GM23338 (cell line): ENCODE results near the gene MIB2. TPM values are rescaled to one million over a fixed set of nuclear protein-coding genes. Genes with fewer than 3 reads are reported as not detected.

Experiments
- ATAC-seq: fragments of 200-7000 bp; cut with Tn5 transposase; 3 replicates; pipeline ENCODE4 v1.9.1; 2020
- DNase-seq: peaks from one replicate; pipeline ENCODE4 v3.0.0-alpha.2; 2015; ENCODE audit warnings: low spot score
- H2AFZ ChIP-seq: fragments of 200-600 bp; sonication (generic); 2 replicates; pipeline ENCODE4 v1.8.0; 2016; ENCODE audit warnings: antibody characterized with exemption, mild to moderate bottlenecking, moderate library complexity
- H3F3A ChIP-seq: fragments of 200-600 bp; sonication (generic); replicated peaks from 2 replicates; pipeline ENCODE4 v1.8.0; 2017; ENCODE audit warnings: antibody characterized with exemption, mixed run types, low read depth
- H3K27ac ChIP-seq: fragments of 200-600 bp; sonication (generic); 2 replicates; pipeline ENCODE4 v1.6.1; 2016; ENCODE audit warnings: low read depth
- H3K27me3 ChIP-seq: fragments of 200-600 bp; sonication (generic); 2 replicates; pipeline ENCODE4 v1.8.0; 2016; ENCODE audit warnings: mild to moderate bottlenecking, mixed run types, moderate library complexity; ENCODE audit not compliant: insufficient read depth
- H3K36me3 ChIP-seq: fragments of 200-600 bp; sonication (generic); 2 replicates; pipeline ENCODE4 v1.8.0; 2016; ENCODE audit warnings: mild to moderate bottlenecking; ENCODE audit not compliant: insufficient read depth
- H3K4me1 ChIP-seq: fragments of 200-600 bp; sonication (generic); 2 replicates; pipeline ENCODE4 v1.8.0; 2016; ENCODE audit warnings: mild to moderate bottlenecking, moderate library complexity; ENCODE audit not compliant: insufficient read depth
- H3K4me2 ChIP-seq: fragments of 200-600 bp; sonication (generic); 2 replicates; pipeline ENCODE4 v1.7.1; 2017; ENCODE audit warnings: mixed run types
- H3K4me3 ChIP-seq: fragments of 200-600 bp; sonication (generic); 2 replicates; pipeline ENCODE4 v1.6.1; 2016; ENCODE audit warnings: mixed run types
- H3K79me2 ChIP-seq: fragments of 200-600 bp; sonication (generic); replicated peaks from 2 replicates; pipeline ENCODE4 v1.8.0; 2017; ENCODE audit warnings: mild to moderate bottlenecking; ENCODE audit not compliant: insufficient read depth
- H3K9me2 ChIP-seq: fragments of 200-600 bp; sonication (generic); 2 replicates; pipeline ENCODE4 v1.8.0; 2017; ENCODE audit not compliant: insufficient read depth
- H4K20me1 ChIP-seq: fragments of 200-600 bp; sonication (generic); replicated peaks from 2 replicates; pipeline ENCODE4 v1.8.0; 2017; ENCODE audit warnings: mild to moderate bottlenecking; ENCODE audit not compliant: insufficient read depth
- H3K27ac Mint-ChIP-seq: 2 replicates; pipeline ENCODE4 v1.8.0; 2020; ENCODE audit warnings: inconsistent platforms, mild to moderate bottlenecking, moderate library complexity, mixed read lengths
- H3K27me3 Mint-ChIP-seq: 3 replicates; pipeline ENCODE4 v1.8.0; 2022; ENCODE audit warnings: low read depth, mild to moderate bottlenecking, moderate library complexity, mixed read lengths, inconsistent platforms; ENCODE audit not compliant: insufficient read depth, poor library complexity
- H3K36me3 Mint-ChIP-seq: 3 replicates; pipeline ENCODE4 v1.8.0; 2021; ENCODE audit warnings: low read depth, mild to moderate bottlenecking, inconsistent platforms, moderate library complexity, mixed read lengths
- H3K4me1 Mint-ChIP-seq: 3 replicates; pipeline ENCODE4 v1.8.0; 2020; ENCODE audit warnings: mild to moderate bottlenecking, inconsistent platforms, mixed read lengths
- H3K4me3 Mint-ChIP-seq: 3 replicates; pipeline ENCODE4 v1.8.0; 2021; ENCODE audit warnings: moderate library complexity, mild to moderate bottlenecking, inconsistent platforms, mixed read lengths
- H3K9me3 Mint-ChIP-seq: 3 replicates; pipeline ENCODE4 v1.8.0; 2020; ENCODE audit warnings: moderate library complexity, mild to moderate bottlenecking, inconsistent platforms, mixed read lengths
- EZH2phosphoT487 ChIP-seq: fragments of 200-600 bp; sonication (generic); IDR thresholded peaks from one replicate; pipeline ENCODE4 v1.8.1; 2018; ENCODE audit warnings: antibody characterized with exemption; ENCODE audit not compliant: unreplicated experiment
- POLR2AphosphoS5 ChIP-seq: IDR thresholded peaks from 2 replicates; pipeline ENCODE4 v1.6.1; 2016; ENCODE audit warnings: antibody characterized with exemption, low read depth
- polyA plus RNA-seq: library from polyadenylated mRNA; unstranded; fragments of >200 nt; fragmentation: Nextera tagmentation; extraction: Ambion mirVana; gene quantifications from 2 replicates; pipeline ENCODE4 v1.2.1, GENCODE V29; 2016
- total RNA-seq: library from RNA; depleted of rRNA; stranded (reverse); fragments of >200 nt; shearing (Covaris generic); gene quantifications from 2 replicates; pipeline ENCODE4 v1.2.3, GENCODE V29; 2014
- TF ChIP-seq, protein P1 (sequence below), 2 experiments: fragments of 200-600 bp in 1 of 2; sonication (generic) in 1 of 2; conservative IDR thresholded peaks; 2 replicates each; pipeline versions ENCODE4 v1.5.1 to v1.6.1; 2016 to 2017; ENCODE audit warnings: antibody characterized with exemption in 2 of 2, low read depth in 2 of 2, mild to moderate bottlenecking in 2 of 2, moderate library complexity in 1 of 2
- TF ChIP-seq, protein P2 (sequence below): IDR thresholded peaks from one replicate; pipeline ENCODE4 v1.6.1; 2018; ENCODE audit warnings: antibody characterized with exemption; ENCODE audit not compliant: unreplicated experiment
- TF ChIP-seq, protein P3 (sequence below): fragments of 250-450 bp; sonication (Bioruptor Pico); IDR thresholded peaks from 2 replicates; pipeline ENCODE4 v1.5.0; 2020; ENCODE audit warnings: mild to moderate bottlenecking, moderate library complexity

Gene MIB2
- total and polyA plus RNA-seq, 2 experiments from 2014 or later: 82.6 to 104 TPM

DNA sequence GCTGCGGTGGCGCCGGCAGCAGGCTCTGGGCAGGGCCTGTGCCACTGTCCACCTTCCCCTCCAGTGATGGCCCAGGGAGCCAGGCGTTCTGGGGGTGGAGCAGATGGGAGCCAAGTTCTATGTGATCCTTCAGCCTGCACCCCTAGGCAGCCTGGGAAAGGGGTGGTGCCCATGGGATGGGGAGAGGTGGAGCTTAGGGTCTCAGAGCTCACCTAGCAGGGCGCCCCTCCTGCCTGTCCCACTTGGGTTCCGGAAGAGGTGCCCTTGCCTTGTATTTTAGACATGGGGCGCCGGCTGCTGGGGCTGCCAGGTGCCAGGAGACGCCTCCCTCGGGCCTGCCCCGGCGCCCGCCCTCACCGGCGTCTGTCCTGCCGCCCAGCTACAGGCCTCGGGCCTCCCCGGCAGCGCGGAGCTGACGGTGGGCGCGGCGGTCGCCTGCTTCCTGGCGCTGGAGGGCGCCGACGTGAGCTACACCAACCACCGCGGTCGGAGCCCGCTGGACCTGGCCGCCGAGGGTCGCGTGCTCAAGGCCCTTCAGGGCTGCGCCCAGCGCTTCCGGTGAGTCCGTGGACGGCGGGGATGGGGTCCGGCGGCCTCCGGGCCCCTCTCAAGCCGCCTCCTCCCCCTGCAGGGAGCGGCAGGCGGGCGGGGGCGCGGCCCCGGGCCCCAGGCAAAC is 13.6 kb downstream of the MIB2 start:
- Histone ChIP-seq H3K27me3 (peaks cover 19% of the 10 kb centered on the region), H2AFZ (no peak overlapping the region), H3K36me3 (no peaks in the 10 kb centered on the region), H3K4me2 (peak overlapping the region; percentile 77), H3K79me2 (no peaks in the 10 kb centered on the region), H3F3A (0 out of 2 replicates have a peak, but pooled peaks cover 3% of the 10 kb centered on the region), H3K27ac (no peak overlapping the region), H3K4me1 (no peaks in the 10 kb centered on the region), H3K4me3 (peak overlapping the region; percentile 66), H3K9me2 (no peaks in the 10 kb centered on the region), H4K20me1 (no peaks in the 10 kb centered on the region)
- peak; percentile 38 for ATAC-seq
- Mint-ChIP-seq H3K36me3 (no peaks in the 10 kb centered on the region), H3K4me1 (no peaks in the 10 kb centered on the region), H3K4me3 (peak overlapping the region; percentile 56), H3K9me3 (no peaks in the 10 kb centered on the region; the same call in 2 of the 3 replicates), H3K27ac (no peak overlapping the region), H3K27me3 (peaks cover 18% of the 10 kb centered on the region)
- TF ChIP-seq EZH2phosphoT487 (no peak), POLR2AphosphoS5 (peak; percentile 74)
- TF ChIP-seq, protein P1, sequence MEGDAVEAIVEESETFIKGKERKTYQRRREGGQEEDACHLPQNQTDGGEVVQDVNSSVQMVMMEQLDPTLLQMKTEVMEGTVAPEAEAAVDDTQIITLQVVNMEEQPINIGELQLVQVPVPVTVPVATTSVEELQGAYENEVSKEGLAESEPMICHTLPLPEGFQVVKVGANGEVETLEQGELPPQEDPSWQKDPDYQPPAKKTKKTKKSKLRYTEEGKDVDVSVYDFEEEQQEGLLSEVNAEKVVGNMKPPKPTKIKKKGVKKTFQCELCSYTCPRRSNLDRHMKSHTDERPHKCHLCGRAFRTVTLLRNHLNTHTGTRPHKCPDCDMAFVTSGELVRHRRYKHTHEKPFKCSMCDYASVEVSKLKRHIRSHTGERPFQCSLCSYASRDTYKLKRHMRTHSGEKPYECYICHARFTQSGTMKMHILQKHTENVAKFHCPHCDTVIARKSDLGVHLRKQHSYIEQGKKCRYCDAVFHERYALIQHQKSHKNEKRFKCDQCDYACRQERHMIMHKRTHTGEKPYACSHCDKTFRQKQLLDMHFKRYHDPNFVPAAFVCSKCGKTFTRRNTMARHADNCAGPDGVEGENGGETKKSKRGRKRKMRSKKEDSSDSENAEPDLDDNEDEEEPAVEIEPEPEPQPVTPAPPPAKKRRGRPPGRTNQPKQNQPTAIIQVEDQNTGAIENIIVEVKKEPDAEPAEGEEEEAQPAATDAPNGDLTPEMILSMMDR (conservative IDR thresholded peaks at IDR 0.05; ENCODE audit: low read depth in 2 of 2): peak in 1 of 2 experiments; percentile 8; a peak in 1 of 4 replicates
- TF ChIP-seq, protein P2, sequence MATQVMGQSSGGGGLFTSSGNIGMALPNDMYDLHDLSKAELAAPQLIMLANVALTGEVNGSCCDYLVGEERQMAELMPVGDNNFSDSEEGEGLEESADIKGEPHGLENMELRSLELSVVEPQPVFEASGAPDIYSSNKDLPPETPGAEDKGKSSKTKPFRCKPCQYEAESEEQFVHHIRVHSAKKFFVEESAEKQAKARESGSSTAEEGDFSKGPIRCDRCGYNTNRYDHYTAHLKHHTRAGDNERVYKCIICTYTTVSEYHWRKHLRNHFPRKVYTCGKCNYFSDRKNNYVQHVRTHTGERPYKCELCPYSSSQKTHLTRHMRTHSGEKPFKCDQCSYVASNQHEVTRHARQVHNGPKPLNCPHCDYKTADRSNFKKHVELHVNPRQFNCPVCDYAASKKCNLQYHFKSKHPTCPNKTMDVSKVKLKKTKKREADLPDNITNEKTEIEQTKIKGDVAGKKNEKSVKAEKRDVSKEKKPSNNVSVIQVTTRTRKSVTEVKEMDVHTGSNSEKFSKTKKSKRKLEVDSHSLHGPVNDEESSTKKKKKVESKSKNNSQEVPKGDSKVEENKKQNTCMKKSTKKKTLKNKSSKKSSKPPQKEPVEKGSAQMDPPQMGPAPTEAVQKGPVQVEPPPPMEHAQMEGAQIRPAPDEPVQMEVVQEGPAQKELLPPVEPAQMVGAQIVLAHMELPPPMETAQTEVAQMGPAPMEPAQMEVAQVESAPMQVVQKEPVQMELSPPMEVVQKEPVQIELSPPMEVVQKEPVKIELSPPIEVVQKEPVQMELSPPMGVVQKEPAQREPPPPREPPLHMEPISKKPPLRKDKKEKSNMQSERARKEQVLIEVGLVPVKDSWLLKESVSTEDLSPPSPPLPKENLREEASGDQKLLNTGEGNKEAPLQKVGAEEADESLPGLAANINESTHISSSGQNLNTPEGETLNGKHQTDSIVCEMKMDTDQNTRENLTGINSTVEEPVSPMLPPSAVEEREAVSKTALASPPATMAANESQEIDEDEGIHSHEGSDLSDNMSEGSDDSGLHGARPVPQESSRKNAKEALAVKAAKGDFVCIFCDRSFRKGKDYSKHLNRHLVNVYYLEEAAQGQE: no peak
- DNase-seq: peak; percentile 82

DNA sequence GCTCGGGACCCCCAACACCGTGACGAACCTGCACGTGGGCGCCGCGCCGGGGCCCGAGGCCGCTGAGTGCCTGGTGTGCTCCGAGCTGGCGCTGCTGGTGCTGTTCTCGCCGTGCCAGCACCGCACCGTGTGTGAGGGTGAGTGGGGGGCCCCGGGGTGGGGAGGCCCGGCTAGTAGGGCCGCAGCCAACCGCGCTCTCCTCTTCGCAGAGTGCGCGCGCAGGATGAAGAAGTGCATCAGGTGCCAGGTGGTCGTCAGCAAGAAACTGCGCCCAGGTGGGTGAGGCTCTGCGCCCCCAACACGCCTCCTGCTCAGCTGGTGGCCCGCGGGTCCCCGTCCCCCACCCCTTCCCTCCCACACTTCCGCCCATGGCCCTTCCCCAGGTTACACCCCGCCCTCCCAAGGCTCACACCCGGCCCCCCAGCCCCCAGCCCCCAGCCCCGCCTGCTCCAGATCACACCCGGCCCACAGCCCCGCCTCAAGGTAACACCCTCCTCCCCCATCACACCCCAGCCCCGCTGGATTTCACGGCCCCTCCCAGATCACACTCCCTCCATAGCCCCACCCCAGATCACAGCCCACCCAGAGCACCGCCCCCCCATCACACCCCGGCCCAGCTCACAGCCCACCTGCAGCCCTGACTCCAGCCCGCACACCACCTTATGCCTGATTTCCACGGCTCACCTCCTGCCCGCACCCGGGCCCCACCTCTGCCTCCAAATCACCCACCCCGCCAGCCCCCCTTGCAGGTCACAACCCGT is 14.3 kb downstream of the MIB2 start:
- H3K27me3 Mint-ChIP-seq: peaks cover 15% of the 10 kb centered on the region
- ATAC-seq: peak; percentile 2

More for the DNA sequence above, 14.3 kb downstream of the MIB2 start:
- H3K36me3 ChIP-seq: no peaks in the 10 kb centered on the region
- H4K20me1 ChIP-seq: no peaks in the 10 kb centered on the region
- peak overlapping the region; percentile 66 for H3K4me3 ChIP-seq
- H3K27ac Mint-ChIP-seq: no peak overlapping the region
- H3F3A ChIP-seq: 0 out of 2 replicates have a peak, but pooled peaks cover 3% of the 10 kb centered on the region
- H3K4me1 Mint-ChIP-seq: no peaks in the 10 kb centered on the region
- peak overlapping the region; percentile 65 for H3K4me3 Mint-ChIP-seq
- H3K36me3 Mint-ChIP-seq: no peaks in the 10 kb centered on the region
- no peaks in the 10 kb centered on the region for H3K79me2 ChIP-seq
- TF ChIP-seq, protein P3, sequence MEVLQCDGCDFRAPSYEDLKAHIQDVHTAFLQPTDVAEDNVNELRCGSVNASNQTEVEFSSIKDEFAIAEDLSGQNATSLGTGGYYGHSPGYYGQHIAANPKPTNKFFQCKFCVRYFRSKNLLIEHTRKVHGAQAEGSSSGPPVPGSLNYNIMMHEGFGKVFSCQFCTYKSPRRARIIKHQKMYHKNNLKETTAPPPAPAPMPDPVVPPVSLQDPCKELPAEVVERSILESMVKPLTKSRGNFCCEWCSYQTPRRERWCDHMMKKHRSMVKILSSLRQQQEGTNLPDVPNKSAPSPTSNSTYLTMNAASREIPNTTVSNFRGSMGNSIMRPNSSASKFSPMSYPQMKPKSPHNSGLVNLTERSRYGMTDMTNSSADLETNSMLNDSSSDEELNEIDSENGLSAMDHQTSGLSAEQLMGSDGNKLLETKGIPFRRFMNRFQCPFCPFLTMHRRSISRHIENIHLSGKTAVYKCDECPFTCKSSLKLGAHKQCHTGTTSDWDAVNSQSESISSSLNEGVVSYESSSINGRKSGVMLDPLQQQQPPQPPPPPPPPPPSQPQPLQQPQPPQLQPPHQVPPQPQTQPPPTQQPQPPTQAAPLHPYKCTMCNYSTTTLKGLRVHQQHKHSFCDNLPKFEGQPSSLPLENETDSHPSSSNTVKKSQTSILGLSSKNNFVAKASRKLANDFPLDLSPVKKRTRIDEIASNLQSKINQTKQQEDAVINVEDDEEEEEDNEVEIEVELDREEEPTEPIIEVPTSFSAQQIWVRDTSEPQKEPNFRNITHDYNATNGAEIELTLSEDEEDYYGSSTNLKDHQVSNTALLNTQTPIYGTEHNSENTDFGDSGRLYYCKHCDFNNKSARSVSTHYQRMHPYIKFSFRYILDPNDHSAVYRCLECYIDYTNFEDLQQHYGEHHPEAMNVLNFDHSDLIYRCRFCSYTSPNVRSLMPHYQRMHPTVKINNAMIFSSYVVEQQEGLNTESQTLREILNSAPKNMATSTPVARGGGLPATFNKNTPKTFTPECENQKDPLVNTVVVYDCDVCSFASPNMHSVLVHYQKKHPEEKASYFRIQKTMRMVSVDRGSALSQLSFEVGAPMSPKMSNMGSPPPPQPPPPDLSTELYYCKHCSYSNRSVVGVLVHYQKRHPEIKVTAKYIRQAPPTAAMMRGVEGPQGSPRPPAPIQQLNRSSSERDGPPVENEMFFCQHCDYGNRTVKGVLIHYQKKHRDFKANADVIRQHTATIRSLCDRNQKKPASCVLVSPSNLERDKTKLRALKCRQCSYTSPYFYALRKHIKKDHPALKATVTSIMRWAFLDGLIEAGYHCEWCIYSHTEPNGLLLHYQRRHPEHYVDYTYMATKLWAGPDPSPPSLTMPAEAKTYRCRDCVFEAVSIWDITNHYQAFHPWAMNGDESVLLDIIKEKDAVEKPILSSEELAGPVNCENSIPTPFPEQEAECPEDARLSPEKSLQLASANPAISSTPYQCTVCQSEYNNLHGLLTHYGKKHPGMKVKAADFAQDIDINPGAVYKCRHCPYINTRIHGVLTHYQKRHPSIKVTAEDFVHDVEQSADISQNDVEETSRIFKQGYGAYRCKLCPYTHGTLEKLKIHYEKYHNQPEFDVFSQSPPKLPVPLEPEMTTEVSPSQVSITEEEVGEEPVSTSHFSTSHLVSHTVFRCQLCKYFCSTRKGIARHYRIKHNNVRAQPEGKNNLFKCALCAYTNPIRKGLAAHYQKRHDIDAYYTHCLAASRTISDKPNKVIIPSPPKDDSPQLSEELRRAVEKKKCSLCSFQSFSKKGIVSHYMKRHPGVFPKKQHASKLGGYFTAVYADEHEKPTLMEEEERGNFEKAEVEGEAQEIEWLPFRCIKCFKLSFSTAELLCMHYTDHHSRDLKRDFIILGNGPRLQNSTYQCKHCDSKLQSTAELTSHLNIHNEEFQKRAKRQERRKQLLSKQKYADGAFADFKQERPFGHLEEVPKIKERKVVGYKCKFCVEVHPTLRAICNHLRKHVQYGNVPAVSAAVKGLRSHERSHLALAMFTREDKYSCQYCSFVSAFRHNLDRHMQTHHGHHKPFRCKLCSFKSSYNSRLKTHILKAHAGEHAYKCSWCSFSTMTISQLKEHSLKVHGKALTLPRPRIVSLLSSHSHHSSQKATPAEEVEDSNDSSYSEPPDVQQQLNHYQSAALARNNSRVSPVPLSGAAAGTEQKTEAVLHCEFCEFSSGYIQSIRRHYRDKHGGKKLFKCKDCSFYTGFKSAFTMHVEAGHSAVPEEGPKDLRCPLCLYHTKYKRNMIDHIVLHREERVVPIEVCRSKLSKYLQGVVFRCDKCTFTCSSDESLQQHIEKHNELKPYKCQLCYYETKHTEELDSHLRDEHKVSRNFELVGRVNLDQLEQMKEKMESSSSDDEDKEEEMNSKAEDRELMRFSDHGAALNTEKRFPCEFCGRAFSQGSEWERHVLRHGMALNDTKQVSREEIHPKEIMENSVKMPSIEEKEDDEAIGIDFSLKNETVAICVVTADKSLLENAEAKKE: no peak
- peaks cover 19% of the 10 kb centered on the region for H3K27me3 ChIP-seq
- H2AFZ ChIP-seq: no peak overlapping the region
- H3K9me3 Mint-ChIP-seq: no peaks in the 10 kb centered on the region; the same call in 2 of the 3 replicates
- DNase-seq: peak; percentile 72
- no peaks in the 10 kb centered on the region for H3K9me2 ChIP-seq
- no peak overlapping the region for H3K27ac ChIP-seq
- peak overlapping the region; percentile 77 for H3K4me2 ChIP-seq
- H3K4me1 ChIP-seq: no peaks in the 10 kb centered on the region
